ENCODE measurements around the gene SVBP.

GRCh38 chr1:42788021-42788420 is 29.2 kb downstream of the SVBP start:
- TF ChIP-seq CTCF (optimal IDR thresholded peaks at IDR 0.05 in 1 of 3, IDR thresholded peaks at IDR 0.05 in 1 of 3, conservative IDR thresholded peaks at IDR 0.05 in 1 of 3; ENCODE audit: extremely low read depth in 1 of 3, insufficient read depth in 2 of 3, low read length in 3 of 3) = no peak
- no peak for TF ChIP-seq EZH2 (IDR thresholded peaks at IDR 0.05; ENCODE audit: low read length)
